Inferior parietal cortex (tissue), 1 donor: ENCODE results near the gene LUZP2.

ENCODE experiments used
- DNase-seq: peaks from one replicate; pipeline ENCODE4 v3.0.0-alpha.2; 2016; ENCODE audit errors: extremely low spot score

Gene LUZP2

DNA sequence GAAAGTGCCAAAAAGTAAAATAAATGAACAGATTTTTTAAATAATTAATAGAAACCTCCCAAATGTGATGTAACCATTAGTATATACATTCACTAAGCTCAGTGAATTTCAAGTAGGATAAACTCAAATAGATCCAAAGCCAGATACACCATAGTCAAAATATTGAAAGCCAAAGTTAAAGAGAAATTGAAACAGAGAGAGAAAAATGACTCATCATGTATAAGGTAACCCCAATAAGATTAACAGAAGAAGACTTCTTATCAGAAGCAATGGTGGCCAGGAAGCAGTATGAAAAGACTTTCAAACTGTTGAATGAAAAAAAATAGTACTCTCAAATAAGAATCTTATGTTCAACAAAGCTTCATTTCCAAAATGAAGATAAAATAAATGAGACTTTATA, 70.5 kb downstream of the LUZP2 start:
- DNase-seq, result no peak

DNA sequence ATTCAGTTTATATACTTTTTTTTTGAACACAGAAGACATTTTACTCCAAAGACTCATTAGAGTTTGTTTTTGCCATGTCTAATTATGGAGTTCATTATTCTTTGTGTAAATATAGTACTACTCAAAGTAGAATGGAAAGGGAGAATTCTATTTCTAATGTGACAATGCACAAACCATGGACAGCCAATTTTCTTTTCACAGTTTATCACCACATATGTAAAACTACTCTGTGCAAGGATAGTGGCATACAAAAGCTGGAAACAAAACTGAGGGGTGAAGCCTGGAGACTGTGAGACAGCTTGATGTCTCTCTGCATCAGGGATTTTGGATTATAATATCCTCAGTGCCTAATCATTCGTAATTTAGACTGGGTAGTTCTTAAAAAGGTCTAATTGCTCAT, 75.5 kb downstream of the LUZP2 start:
- DNase-seq, result no peak

DNA sequence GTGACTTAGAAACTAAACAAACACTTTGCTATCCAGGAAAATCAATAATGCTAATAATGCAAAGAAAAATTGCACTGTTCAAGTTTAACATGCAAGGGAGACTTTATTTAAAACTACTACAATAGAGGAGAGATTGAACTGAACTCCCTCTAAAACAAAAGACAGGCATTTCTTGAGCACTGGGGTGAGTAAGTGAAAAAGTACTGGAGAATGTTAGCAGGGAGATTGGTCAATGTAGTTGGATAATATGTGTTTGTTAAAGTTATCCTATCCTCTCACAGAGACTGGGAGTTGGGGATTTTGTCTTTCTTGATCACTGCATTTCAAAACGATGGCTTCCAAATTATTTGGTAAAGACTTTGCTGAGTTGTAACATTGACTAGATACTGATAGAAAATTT, 77.6 kb downstream of the LUZP2 start:
- no peak for DNase-seq

DNA sequence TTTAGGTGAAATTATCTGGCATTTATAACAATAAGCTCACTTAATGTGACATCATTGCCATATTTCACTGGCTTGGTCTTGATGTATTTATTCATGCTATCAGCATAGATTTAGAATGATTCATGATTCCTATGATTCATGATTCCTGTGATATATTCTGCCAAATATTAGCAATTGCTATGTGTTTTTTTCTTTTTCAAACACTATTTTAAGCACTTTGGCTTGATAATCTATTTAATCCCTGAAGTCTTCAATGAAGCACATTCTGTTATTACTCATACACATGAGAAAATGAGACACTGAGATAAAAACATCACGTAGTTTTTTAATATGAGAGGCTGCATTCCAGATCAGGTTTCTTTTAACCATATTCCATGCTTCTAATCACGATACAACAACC, 78.5 kb downstream of the LUZP2 start:
- no peak for DNase-seq

DNA sequence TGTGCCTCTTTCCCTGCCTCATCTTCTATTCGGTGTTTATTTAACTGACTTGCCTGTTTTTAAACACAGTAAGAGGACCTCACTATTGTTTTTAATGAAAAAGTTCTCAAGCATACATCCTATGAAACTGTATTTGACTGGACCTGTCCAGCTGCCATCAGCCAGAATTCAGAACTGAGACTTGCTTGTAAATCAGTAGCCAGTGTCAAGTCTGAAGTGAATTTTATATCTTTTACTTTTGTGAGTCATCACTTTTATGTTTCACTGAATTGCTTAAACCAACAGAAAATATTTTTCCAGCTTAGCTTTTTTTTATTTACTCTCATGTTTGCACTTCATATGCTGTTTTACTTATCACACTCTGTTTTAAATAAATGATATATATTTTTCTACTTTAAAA, 88.3 kb downstream of the LUZP2 start:
- no peak for DNase-seq

DNA sequence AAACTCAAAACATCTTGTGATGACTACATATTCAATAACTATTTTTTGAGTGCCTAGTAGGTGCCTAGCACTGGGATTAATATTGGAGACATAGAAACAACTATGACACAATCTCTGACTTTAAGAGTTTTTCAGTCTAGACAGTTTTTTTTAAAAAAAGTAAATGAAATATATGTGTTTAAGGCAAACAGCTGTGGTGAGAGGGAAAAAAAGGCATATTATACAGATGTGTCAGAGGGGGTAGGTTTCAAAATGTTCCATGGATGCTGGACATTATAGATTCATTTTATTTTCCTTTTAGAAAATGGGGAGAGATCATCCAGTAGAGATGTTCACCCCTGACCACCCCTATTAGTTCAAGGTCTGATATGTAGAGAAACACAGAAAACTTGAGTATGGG, 90.8 kb downstream of the LUZP2 start:
- no peak for DNase-seq

DNA sequence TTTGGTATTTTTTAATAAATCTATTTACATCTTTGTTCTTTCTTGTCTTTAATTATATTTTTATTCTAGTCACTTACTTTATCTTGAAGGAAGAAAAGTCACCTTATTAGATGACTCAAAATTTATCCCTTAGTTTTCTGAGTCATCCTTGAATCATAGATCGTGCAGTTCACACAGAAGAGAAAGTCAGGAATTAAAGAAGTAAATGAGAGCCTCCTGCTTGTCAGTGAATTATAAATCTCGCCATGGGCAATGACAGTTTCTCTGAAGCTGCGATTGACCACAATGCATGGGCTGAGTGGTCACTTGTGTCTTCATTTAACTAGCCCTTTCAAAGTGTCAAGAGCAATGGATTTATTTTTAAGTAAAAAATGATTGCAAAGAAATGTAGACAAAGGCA, 91.2 kb downstream of the LUZP2 start:
- DNase-seq, result no peak

DNA sequence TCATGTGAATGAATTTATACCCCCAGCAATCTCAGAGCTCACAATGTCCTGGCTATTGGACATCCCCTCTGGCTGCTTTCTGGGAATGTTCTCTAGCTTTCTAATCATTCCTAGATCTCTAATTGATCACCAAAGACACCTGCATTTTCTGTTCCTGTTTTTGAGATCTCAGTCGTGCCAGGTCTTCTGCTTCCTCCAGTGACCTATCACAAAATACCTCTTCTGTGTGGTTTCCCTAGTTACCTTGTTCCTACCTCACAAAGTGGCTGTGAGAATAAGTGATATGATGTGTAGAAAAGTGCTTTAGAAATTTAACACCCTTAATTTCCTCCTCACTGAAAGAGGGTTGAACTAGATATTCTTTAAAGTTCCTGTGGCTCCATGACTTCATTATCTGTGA, 92.2 kb downstream of the LUZP2 start:
- no peak for DNase-seq

DNA sequence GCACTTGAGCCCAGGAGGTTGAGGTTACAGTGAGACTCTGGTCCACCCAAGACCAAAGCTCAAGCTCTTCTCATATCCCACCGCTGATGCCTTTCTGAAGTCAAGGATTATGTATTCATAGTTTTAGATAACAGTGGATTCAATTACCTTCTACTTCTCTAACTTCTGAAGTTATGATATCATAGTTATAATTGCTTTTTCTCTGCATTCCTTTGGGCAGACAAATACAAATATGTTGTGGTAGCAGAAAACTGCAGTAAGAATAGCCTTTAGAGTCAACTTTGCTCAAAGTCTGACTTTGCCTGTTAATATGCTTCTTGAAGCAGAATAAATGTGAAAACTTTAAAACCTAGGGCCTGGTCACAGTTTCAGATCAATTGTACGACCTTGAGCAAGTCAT, 94.4 kb downstream of the LUZP2 start:
- no peak for DNase-seq

DNA sequence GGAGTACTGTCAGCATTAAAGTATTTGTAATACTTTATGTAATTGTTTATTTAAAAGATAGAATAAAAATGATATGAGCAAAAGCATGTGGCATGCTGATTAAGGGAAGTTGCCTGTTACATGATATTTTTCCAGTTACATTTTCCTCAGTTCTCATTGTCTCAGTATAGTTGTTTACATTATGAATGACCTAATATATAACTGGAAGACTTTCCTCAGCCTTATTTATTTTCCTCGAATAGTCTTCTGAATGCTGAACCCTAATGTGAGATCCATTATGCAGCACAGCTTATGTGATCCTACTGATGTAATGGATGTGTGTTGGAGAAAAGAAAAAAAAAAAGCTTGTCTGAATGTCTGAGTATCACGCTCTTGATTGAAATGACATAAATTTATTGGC, 95.5 kb downstream of the LUZP2 start:
- DNase-seq, result no peak

DNA sequence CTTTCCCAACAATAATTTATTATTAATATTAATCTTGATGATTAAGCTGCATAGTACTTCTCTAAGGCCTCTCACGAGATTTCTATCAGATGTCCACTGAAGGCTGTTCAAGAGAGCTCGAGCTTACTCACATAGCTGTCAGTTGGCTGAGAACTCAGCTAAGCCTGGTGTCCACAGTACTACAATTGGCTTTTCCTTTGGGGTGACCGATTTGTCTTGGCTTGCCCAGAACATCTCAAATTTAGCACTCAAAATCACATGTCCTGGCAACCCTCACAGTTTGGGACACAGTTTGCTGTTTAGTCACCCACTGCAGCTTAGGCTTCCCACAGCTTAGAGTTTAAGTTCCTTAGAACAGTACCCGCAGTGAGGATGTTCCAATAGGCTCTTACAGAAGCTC, 96.5 kb downstream of the LUZP2 start:
- no peak for DNase-seq

DNA sequence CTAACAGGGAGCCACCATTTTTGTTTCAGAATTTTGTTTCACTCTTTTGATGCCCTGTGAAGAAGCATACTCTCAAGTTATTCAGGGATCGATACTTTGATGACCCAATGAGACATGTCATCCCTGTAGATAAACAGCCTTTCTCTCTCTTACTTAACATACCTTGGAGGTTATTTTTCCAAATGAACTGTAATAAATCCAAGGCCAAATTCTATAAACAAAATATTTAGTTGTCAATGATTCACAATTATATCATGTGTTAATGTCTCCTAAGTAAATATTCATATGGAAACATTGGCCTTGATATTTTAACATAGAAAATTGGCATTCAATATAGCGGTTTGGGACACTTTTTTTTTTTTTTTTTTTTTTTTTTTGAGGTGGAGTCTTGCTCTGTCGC, 97.5 kb downstream of the LUZP2 start:
- DNase-seq, result no peak

DNA sequence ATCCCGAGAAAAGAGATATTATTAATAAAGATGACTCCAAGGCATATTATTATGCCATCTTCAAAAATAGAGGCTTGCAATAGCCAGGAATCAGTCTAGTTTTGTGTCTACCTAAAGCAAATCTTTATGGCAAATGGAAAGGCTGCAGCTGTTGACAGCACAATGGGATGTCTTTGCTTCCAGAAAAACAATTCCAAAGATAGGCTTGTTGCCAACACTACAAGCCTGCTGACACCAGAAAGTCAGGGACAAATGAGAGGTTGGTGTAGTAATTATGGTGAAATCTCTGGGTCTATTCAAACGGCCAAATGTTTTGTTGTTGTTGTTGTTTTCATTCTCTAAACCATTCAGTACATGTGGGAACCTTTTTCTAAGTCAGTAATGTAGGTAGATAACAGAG, 101.8 kb downstream of the LUZP2 start:
- DNase-seq, result no peak

DNA sequence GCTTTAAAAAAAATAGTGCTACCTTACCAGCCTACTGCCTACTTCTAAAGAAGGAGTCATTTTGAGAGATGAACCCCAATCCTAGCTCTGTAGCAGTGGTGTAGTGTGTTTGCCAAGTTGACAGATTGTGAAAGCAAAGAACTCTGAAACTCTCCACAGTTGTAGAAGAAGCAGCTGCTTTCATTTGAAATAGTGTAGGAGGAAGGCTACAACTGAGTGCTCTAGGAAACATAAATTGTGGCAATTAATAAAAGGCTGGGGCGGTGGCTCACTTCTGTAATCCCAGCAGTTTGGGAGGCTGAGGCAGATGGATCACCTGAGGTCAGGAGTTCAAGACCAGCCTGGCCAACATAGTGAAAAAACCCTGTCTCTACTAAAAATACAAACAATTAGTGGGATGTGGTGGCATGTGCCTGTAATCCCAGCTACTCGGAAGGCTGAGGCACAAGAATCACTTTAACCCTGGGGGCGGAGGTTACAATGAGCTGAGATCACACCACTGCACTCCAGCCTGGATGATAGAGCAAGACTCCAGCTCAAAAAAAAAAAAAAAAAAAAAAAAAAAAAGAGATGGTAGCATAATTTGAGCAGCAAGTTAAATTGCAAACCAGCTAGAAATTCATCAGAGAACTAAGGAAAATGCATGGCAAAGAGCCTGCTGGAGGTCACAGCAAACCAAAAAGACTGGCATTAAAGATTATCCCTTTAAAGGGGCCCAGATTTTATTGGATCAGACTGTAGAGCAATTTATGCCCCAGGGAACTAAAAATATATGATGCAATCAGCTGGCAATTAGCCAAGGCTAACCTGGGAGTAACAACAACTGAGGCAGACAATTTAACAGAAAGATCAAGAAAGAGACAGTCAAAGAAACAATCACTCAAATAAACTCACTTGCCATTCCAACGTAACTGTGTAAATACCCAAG, 112.6 kb downstream of the LUZP2 start:
- no peak for DNase-seq

DNA sequence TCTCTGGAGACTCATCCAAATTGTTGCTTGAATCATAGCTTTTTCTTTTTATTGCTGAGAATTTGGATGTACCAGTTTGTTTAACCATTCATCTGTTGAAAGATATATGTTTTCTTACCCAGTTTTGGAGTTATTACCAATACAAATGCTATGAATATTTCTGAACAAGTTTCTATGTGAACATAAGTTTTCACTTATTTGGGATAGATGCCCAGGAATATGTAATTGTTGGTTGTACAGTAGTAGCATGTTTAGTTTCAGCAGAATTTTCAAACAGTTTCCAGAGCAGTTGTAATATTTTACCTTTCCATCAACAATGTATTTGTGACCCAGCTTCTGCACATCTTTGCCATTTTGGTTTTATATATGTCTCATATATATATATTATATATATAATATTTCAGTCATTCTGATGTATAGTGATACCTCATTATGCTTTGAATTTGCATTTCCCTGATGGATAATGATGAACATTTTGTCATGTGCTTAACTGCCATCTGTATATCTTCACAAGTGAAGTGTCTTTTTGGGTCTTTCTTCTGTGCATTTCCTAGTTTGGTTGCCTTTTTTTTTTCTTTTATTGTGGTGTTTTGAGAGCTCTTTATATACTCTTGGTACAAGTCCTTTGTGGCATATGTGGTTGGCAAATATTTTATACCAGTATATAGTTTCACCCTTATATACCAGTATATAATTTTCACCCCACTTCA, 118.8 kb downstream of the LUZP2 start:
- no peak for DNase-seq

DNA sequence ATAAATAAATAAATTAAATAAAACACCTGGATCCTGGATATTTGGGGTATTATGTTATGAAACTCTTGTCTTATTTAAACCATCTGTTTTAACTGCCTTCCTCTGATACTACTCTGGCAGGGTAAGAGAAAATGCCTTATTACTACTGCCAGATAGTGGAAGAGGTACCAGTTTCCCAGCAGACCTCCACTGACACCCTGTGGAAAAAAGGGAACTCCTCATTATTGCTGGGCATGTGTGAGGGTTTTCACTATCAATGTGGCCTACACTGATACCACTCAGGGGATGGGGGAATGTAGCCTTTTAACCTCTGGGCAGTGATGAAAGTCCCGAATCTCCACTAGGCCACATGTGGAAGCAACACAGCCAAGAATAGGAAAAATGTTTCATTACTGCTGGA, 121.0 kb downstream of the LUZP2 start:
- DNase-seq, result no peak

DNA sequence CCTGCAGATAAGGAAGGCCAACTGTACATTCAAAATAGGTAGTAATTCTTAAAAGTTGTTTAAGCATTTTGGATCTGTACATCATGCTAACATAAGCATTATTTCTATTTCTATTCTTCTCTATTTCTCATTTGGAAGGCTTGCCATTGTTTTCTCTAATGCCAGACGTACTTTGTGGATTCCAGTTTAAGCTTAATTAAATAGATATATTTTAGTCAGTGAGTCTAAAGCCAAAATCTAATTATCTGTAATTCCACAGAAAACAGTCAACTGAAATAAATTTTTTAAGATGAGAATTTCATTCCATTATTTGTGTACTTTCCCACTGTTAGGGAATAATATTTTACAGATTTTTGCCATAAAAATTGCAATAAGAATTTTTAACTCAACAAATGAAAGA, 123.0 kb downstream of the LUZP2 start:
- DNase-seq, result no peak

DNA sequence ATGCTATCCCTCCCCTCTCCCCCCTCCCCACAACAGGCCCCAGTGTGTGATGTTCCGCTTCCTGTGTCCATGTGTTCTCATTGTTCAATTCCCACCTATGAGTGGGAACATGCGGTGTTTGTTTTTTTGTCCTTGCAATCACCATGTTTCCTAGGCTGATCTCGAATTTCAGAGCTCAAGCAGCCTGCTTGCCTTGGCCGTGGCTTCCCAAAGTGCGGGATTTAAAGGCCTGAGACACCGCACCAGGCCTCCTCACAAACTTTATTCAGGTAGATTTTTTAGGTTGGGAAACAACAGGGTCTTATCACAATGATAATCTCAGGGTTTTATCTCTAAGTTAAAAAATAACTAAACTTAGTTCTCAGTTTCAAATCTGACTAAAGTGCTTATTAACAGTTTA, 125.4 kb downstream of the LUZP2 start:
- DNase-seq, result no peak

DNA sequence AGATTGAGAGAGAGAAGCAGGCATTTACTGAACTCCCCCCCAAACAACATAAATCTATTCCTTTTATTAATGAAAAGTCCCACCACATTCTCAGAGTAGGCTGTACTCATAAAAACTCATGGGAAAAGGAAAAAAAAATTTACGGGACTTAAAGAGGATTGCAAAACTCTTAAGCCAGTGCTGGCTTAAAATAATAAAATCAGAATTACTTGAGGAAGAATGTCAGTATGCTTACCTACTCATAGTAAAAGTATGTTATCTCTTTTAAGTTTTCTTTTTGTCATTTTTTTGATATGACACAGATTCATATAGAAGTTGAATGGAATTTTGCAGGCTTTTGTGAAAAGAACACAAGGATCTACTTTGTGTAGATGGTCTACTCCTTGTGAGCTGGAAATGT, 126.3 kb downstream of the LUZP2 start:
- no peak for DNase-seq

DNA sequence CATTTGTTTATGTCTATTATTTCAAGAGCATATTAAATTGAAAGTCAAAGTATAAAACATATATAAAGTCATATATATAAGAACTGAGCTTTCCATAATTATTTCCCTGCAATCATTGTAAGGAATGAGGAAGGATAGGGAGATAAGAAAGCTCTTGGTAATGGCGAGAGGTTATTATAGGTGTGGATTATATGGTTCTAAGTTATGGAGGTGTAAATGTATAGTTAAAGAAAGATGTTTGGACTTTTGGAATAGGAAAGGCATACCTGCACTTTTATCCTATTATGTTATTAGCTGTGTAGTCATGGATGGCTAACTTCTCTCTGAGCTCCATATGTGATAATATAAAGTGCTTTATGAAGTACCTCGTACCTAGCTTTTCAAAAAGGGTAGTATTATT, 127.6 kb downstream of the LUZP2 start:
- DNase-seq, result no peak

DNA sequence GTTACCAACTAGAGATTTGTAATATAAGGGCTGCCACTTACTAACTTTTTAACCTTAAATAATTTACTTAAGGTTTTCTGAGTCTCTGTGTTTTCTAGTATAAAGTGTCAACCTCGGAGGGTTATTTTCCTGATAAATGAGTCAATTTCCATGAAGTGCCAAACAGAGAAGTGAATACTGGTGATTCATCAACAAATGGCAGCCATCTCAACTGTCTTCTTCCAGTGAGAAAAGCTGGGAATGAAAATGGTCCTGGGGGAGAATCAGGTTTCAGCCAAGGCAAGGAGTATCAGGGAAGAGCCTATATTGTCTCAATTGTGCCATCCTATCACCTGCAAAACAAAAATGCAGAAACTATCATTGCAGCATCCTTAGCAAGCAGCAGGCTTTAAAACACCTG, 129.1 kb downstream of the LUZP2 start:
- DNase-seq, result no peak

DNA sequence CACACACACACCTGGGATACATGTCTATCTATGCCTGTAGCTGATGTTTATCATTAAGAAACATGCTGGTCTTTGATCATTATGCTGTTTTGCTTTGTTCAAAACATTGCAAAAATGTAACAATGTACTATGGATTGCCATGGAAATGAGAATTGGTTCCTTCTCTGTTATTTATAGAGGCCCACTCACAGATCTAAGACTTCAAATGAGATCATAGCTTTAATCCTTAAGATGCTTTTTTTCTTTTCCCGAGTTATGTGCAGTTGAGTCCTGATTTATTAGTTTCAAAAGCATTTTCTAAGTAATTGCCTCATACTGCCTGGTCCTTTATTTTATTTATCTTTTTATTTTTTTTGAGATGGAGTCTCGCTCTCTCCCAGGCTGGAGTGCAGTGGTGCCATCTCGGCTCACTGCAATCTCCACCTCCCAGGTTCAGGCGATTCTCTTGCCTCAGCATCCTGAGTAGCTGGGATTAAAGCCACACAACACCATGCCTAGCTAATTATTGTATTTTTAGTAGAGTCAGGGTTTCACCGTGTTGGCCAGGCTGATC, 131.4 kb downstream of the LUZP2 start:
- no peak for DNase-seq

DNA sequence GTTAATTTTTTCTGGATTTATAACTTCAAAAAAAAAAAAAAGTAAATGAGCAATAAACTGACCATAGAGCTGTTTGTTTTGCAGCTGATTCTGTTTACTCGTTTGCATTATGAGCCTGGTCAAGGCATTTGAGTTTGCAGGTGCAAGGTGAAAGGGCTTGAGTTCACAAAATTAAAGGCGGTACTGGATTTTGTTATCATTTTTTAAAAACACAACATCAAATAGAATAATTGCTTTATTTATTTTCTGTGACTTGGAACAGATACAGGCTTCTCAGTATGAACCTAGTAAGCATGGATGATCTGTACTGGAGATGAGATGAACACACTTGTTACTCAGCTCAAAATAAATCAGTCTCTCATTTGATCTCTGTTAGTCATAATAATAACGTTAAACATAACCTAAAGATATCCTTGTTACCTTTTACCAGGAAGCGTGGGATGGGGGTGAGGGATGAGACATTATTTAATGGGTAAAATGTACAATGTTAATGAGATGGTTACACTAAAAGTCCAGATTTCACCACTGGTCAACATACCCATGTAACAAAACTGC, 137.8 kb downstream of the LUZP2 start:
- no peak for DNase-seq
